GM12878 (cell line): ENCODE measurements around the gene SOX5. TPM values are rescaled to one million over a fixed set of nuclear protein-coding genes. Genes with fewer than 3 reads are reported as not detected.

Experiments
- ATAC-seq: fragments of 200-7000 bp; cut with Tn5 transposase; 3 replicates; pipeline ENCODE4 v1.9.1; 2020; ENCODE audit warnings: mild to moderate bottlenecking, moderate library complexity
- BruUV-seq: library from RNA; stranded (reverse); fragments of 400-500 nt; replicated peaks from 2 replicates; lab custom pipeline; 2021; lab: Mats Ljungman, UMichigan
- CTCF ChIA-PET: fragments of 300-600 bp; sonication (Branson Sonifier 250); formaldehyde crosslinking; extraction: SDS; loops from one replicate; lab custom pipeline; 2021; ENCODE audit warnings: inconsistent platforms; lab: Yijun Ruan, JAX
- POLR2A ChIA-PET: fragments of 350-600 bp; formaldehyde crosslinking; extraction: SDS; loops from one replicate; lab custom pipeline; 2021; ENCODE audit warnings: inconsistent platforms; lab: Charles Lee
- RAD21 ChIA-PET: fragments of 300-600 bp; sonication (Branson Sonifier 250); formaldehyde crosslinking; loops from one replicate; lab custom pipeline; 2023; ENCODE audit warnings: antibody characterized with exemption; ENCODE audit not compliant: unreplicated experiment; lab: Charles Lee
- SMC1A ChIA-PET: fragments of 300-600 bp; sonication (Branson Sonifier 250); formaldehyde crosslinking; loops from one replicate; lab custom pipeline; 2023; ENCODE audit not compliant: unreplicated experiment, uncharacterized antibody; lab: Charles Lee
- DNase-seq: peaks from one replicate; pipeline ENCODE4 v3.0.0-alpha.2; 2011; ENCODE audit warnings: low read depth, low spot score
- FAIRE-seq: peaks from 3 replicates; lab custom pipeline; 2011; peaks lifted over from hg19 to GRCh38; lab: Jason Lieb, UNC
- H2AFZ ChIP-seq: 2 replicates; pipeline ENCODE4 v1.6.0; 2011; ENCODE audit warnings: low read depth, low read length, control low read depth; ENCODE audit not compliant: control insufficient read depth
- H3K27ac ChIP-seq: 2 replicates; pipeline ENCODE4 v1.5.1; 2011; ENCODE audit warnings: control low read depth; ENCODE audit not compliant: control insufficient read depth, insufficient read depth
- H3K27me3 ChIP-seq, 2 experiments: replicated peaks in 1 of 2; 2 replicates each; pipeline versions ENCODE4 v1.6.0 to v1.6.1; 2011; ENCODE audit warnings: low read length in 1 of 2; ENCODE audit not compliant: control insufficient read depth in 2 of 2, insufficient read depth in 2 of 2
- H3K36me3 ChIP-seq, 2 experiments: 2 replicates each; pipeline ENCODE4 v1.5.1; 2011; ENCODE audit warnings: low read length in 1 of 2; ENCODE audit not compliant: control insufficient read depth in 2 of 2, insufficient read depth in 2 of 2
- H3K4me1 ChIP-seq: 2 replicates; pipeline ENCODE4 v1.6.1; 2011; ENCODE audit warnings: mild to moderate bottlenecking, low read length, moderate library complexity, mixed read lengths; ENCODE audit not compliant: control insufficient read depth, insufficient read depth
- H3K4me2 ChIP-seq: 2 replicates; pipeline ENCODE4 v1.6.0; 2011; ENCODE audit warnings: control low read depth; ENCODE audit not compliant: control insufficient read depth, insufficient read depth
- H3K4me3 ChIP-seq: fragments of 200-600 bp; sonication (generic); 2 replicates; pipeline ENCODE4 v1.5.1; 2016
- H3K79me2 ChIP-seq: 2 replicates; pipeline ENCODE4 v1.6.0; 2011; ENCODE audit warnings: low read length; ENCODE audit not compliant: control insufficient read depth, insufficient read depth
- H3K9ac ChIP-seq: 2 replicates; pipeline ENCODE4 v1.8.0; 2011; ENCODE audit warnings: low read length, control low read depth, mixed read lengths; ENCODE audit not compliant: control insufficient read depth, insufficient read depth
- H3K9me3 ChIP-seq: replicated peaks from 3 replicates; pipeline ENCODE4 v1.5.1; 2011; ENCODE audit warnings: mild to moderate bottlenecking, low read length; ENCODE audit not compliant: control insufficient read depth, insufficient read depth
- H4K20me1 ChIP-seq: 2 replicates; pipeline ENCODE4 v1.6.0; 2011; ENCODE audit not compliant: control insufficient read depth, insufficient read depth
- BRCA1 ChIP-seq: IDR thresholded peaks from 2 replicates; pipeline ENCODE4 v1.6.1; 2011; ENCODE audit warnings: low read depth, low read length, improper control_type of control experiment
- CEBPZ ChIP-seq: fragments of 150-350 bp; IDR thresholded peaks from 2 replicates; pipeline ENCODE4 v1.6.1; 2016; ENCODE audit warnings: low read depth, low read length
- DPF2 ChIP-seq: fragments of 450-650 bp; IDR thresholded peaks from 2 replicates; pipeline ENCODE4 v1.6.1; 2017; ENCODE audit warnings: mild to moderate bottlenecking
- IKZF1 ChIP-seq: fragments of 450-650 bp; conservative IDR thresholded peaks from 2 replicates; pipeline ENCODE4 v1.6.1; 2017; ENCODE audit warnings: antibody characterized with exemption, mild to moderate bottlenecking
- JUNB ChIP-seq: IDR thresholded peaks from 2 replicates; pipeline ENCODE4 v1.6.1; 2016; ENCODE audit warnings: antibody characterized with exemption, mild to moderate bottlenecking
- MEF2B ChIP-seq: fragments of 450-650 bp; IDR thresholded peaks from 2 replicates; pipeline ENCODE4 v1.6.1; 2018; ENCODE audit warnings: mild to moderate bottlenecking, moderate library complexity; ENCODE audit not compliant: partially characterized antibody, poor library complexity, severe bottlenecking
- NFXL1 ChIP-seq: fragments of 450-650 bp; IDR thresholded peaks from 2 replicates; pipeline ENCODE4 v1.6.1; 2017; ENCODE audit warnings: antibody characterized with exemption, mild to moderate bottlenecking, borderline replicate concordance
- RELA ChIP-seq: fragments of 450-650 bp; IDR thresholded peaks from 2 replicates; pipeline ENCODE4 v1.8.0; 2014; ENCODE audit warnings: borderline replicate concordance; ENCODE audit not compliant: partially characterized antibody
- USF2 ChIP-seq: IDR thresholded peaks from 2 replicates; pipeline ENCODE4 v1.6.1; 2011; ENCODE audit warnings: low read depth, low read length, improper control_type of control experiment, borderline replicate concordance
- YBX1 ChIP-seq: fragments of 450-650 bp; IDR thresholded peaks from 2 replicates; pipeline ENCODE4 v1.6.1; 2016; ENCODE audit warnings: antibody characterized with exemption
- ZBTB11 ChIP-seq: fragments of 450-650 bp; formaldehyde crosslinking; IDR thresholded peaks from 2 replicates; pipeline ENCODE4 v1.5.0; 2022; ENCODE audit warnings: mild to moderate bottlenecking, missing genetic modification characterization
- ZNF217 ChIP-seq: fragments of 450-650 bp; IDR thresholded peaks from 2 replicates; pipeline ENCODE4 v1.6.1; 2017; ENCODE audit warnings: antibody characterized with exemption, mild to moderate bottlenecking
- ZNF687 ChIP-seq: fragments of 450-650 bp; IDR thresholded peaks from 2 replicates; pipeline ENCODE4 v1.6.1; 2017; ENCODE audit warnings: mild to moderate bottlenecking, moderate library complexity
- WGBS: methylation state at CpG from one replicate; pipeline ENCODE4 v1.1.6; 2016; ENCODE audit warnings: low lambda C conversion rate; ENCODE audit not compliant: insufficient replicate concordance, insufficient coverage; ENCODE audit errors: missing lambda C conversion rate; 5-methylcytosine and 5-hydroxymethylcytosine counted together
- in situ Hi-C: fragments of 300-500 bp; cut with MboI; formaldehyde crosslinking; loops from 9 replicates; pipeline ENCODE4 v1.14.3; 2018; ENCODE audit warnings: mixed read lengths
- intact Hi-C: fragments of 100-400 bp; cut with micrococcal nuclease; formaldehyde crosslinking; loops from one replicate; pipeline ENCODE4 v1.14.2; 2022; ENCODE audit not compliant: unreplicated experiment
- polyA plus RNA-seq, 11 experiments: library from polyadenylated mRNA; depleted of rRNA in 4 of 11; unstranded in 6 of 11; stranded (reverse) in 5 of 11; fragments of >200 nt; fragmentation: Nextera tagmentation in 4 of 11; fragmentation: Illumina TruSeq in 1 of 11; extraction: Ambion mirVana in 4 of 11; extraction: Trizol in 1 of 11; gene quantifications; 1 replicate in 1 of 11; 2 replicates in 10 of 11; pipeline versions ENCODE4 v1.2.1 to v1.2.3, GENCODE V29; 2011 to 2016; ENCODE audit warnings: inconsistent platforms in 2 of 11, missing spikeins in 2 of 11, low read depth in 1 of 11
- total RNA-seq, 4 experiments: library from RNA; depleted of rRNA in 3 of 4; stranded (reverse); fragments of >200 nt in 3 of 4; fragmentation: Illumina TruSeq in 1 of 4; extraction: Trizol in 1 of 4; gene quantifications; 2 replicates each; pipeline versions ENCODE4 v1.2.1 to v1.2.3, GENCODE V29; 2013 to 2021

SOX5 gene
- total and polyA plus RNA-seq, 10 of the 15 experiments (the other 5 are each of a cell fraction or from before 2014, with no cell fraction given), result 0.08 to 1.0 (median 0.24) TPM

GRCh38 chr12:23535441-23535840 lies 414.0 kb downstream of the SOX5 start:
- Histone ChIP-seq H3K9ac (no peak overlapping the region), H3K79me2 (no peaks in the 10 kb centered on the region), H3K27me3 (no peaks in the 10 kb centered on the region), H4K20me1 (no peaks in the 10 kb centered on the region), H3K4me1 (peaks cover 4% of the 10 kb centered on the region; the same call in 1 of the 2 replicates), H3K4me3 (no peak overlapping the region), H3K27ac (no peak overlapping the region), H2AFZ (0 out of 2 replicates have a peak overlapping the region, but pooled peaks have one; percentile 31), H3K4me2 (no peak overlapping the region), H3K36me3 (no peaks in the 10 kb centered on the region), H3K9me3 (no peaks in the 10 kb centered on the region)
- ChIA-PET RAD21 (interaction anchor here (1.1 kb wide), 1 partner anchor 12 kb away, joined by 4 read pairs; no protein-coding TSS in a partner anchor), POLR2A (no interaction called here), SMC1A (interaction anchor here (0.9 to 1.7 kb wide), 4 partner anchors 11 to 122 kb away, joined by 3 to 5 read pairs (median 4); no protein-coding TSS in a partner anchor), CTCF (interaction anchor here (1.4 kb wide), 1 partner anchor 10 kb away, joined by 4 read pairs; no protein-coding TSS in a partner anchor)
- no peak for DNase-seq
- intact Hi-C loops, result no loop called here
- no peak for ATAC-seq
- BruUV-seq, result no TSS peak
- in situ Hi-C loops, result no loop called here
- WGBS, result 40% methylated on average over 1 of the region's 1 CpG
- no peak for FAIRE-seq
- TF ChIP-seq ZNF687 (no peak), YBX1 (no peak), NFXL1 (no peak), JUNB (no peak), BRCA1 (no peak), IKZF1 (no peak), ZNF217 (no peak), MEF2B (no peak), DPF2 (no peak), RELA (no peak), ZBTB11 (CRISPR knock-in tag) (no peak), USF2 (no peak), CEBPZ (no peak)
